ENCODE data around the gene FASTK.

FASTK gene

DNA sequence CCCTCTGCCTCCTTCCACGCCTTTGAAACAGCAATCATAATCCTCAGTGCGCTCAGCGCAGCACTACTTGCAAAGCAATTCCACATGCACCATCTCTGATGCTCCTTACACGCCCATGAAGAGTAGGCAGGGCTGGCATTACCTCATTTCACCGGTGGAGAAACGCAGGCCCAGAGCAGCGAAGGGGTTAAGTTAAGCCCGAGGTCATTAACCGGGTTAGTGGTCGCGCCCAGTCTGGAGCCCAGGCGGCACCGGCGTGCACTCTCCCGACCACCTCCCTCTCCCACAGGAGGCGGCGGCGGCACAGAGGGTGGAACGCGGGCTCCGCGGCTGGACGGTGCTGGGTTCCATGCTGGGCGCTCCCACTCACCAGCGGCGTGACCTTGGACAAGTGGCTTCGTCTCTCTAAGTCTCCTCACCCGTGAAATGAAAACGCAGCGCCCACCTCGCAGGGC lies 515 bp downstream of the FASTK start:
- no peak overlapping the region for H2BK5ac ChIP-seq (ENCODE audit: low read depth, low read length, poor library complexity, severe bottlenecking)
- H3K27me3 ChIP-seq (ENCODE audit: control insufficient read depth in 1 of 2, insufficient read depth in 1 of 2, low read length in 2 of 2), result no peaks in the 10 kb centered on the region
- peak overlapping the region; percentile 94 to 98 for H3K18ac ChIP-seq (ENCODE audit: low read depth in 1 of 2, low read length in 2 of 2)
- peak overlapping the region; percentile 46 for H3K27ac ChIP-seq (ENCODE audit: low read length, poor library complexity, severe bottlenecking)
- H4K91ac ChIP-seq (ENCODE audit: low read length), result peak overlapping the region; percentile 95
- peak overlapping the region; percentile 48 for H2AK5ac ChIP-seq (ENCODE audit: low read length, severe bottlenecking)
- H3K23ac ChIP-seq (ENCODE audit: low read length in 2 of 2), result peak overlapping the region in 1 of 2 experiments; percentile 91
- WGBS, result 0% methylated on average over 30 of the region's 31 CpGs
- H3K4me1 ChIP-seq (ENCODE audit: control insufficient read depth, insufficient read depth, low read depth, low read length), result peaks cover 49% of the 10 kb centered on the region
- H3K14ac ChIP-seq (ENCODE audit: low read length in 2 of 2), result peak overlapping the region in 1 of 2 experiments; percentile 85
- H3K9me3 ChIP-seq (ENCODE audit: control insufficient read depth, low read length), result no peaks in the 10 kb centered on the region
- H3K36me3 ChIP-seq (ENCODE audit: control insufficient read depth in 1 of 2, insufficient read depth in 2 of 2, low read depth in 1 of 2, low read length in 2 of 2), result peaks cover 36 to 56% of the 10 kb centered on the region in 2 experiments
- H2BK15ac ChIP-seq (ENCODE audit: low read depth, poor library complexity, severe bottlenecking), result peak overlapping the region; percentile 99
- peak overlapping the region; percentile 45 to 75 for H2BK12ac ChIP-seq (ENCODE audit: low read length in 2 of 2)
- DNase-seq, result peak; percentile 47
- peak overlapping the region; percentile 85 for H2BK120ac ChIP-seq (ENCODE audit: low read depth, low read length)
- H3K79me1 ChIP-seq (replicated peaks; ENCODE audit: low read length, poor library complexity, severe bottlenecking), result peaks cover 21% of the 10 kb centered on the region
- H3K4ac ChIP-seq (ENCODE audit: low read depth in 1 of 2, low read length in 2 of 2), result peak overlapping the region; percentile 80 to 89
- peak overlapping the region; percentile 85 to 96 for H3K4me3 ChIP-seq (ENCODE audit: insufficient read depth in 1 of 2, low read depth in 1 of 2, low read length in 2 of 2)
- H4K8ac ChIP-seq (ENCODE audit: low read length), result peak overlapping the region; percentile 96
- peak overlapping the region; percentile 75 for H3K4me2 ChIP-seq (ENCODE audit: low read length, poor library complexity, severe bottlenecking)
- H2AFZ ChIP-seq (ENCODE audit: low read depth, low read length), result peak overlapping the region; percentile 6
- H3K9ac ChIP-seq (ENCODE audit: low read length), result peak overlapping the region; percentile 94

DNA sequence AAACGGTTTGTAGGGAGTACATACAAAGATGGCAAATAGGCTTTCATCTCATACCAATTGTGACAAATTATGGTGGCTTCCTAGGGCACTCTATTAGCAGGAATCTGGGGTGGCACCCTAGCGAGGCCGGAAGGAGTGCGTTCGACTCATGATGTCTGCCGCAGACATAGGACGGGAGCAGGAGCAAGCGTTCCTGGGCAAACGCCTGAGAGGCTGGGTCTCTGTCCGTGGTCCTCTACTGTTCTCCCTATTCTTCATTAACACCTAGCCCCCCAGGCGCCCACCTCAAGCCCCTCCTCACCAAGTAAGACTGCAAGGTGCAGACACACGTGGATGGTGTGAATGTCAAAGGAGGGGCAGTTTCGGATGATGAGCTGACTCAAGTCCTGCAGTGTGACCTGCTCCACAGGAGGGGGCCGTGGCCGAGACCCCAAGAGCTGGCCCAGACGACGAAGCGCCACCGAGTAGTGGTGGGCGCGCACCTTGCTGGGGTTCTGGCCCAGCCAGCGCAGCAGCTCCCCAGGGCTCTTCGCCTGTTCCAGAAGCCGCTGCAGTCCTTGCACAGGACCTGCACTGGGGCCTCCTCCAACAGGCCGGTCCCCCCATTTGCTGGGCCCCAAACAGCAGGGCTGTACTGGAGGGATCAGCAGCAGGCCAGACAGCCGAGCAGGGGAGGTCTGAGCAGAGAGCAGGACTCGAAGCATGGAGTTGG lies 1.3 kb downstream of the FASTK start:
- peak overlapping the region in 1 of 2 experiments; percentile 80 for H3K4ac ChIP-seq (ENCODE audit: low read depth in 1 of 2, low read length in 2 of 2)
- no peaks in the 10 kb centered on the region for H3K9me3 ChIP-seq (ENCODE audit: control insufficient read depth, low read length)
- no peaks in the 10 kb centered on the region for H3K27me3 ChIP-seq (ENCODE audit: control insufficient read depth in 1 of 2, insufficient read depth in 1 of 2, low read length in 2 of 2)
- no peak for DNase-seq
- no peak overlapping the region for H2BK120ac ChIP-seq (ENCODE audit: low read depth, low read length)
- peak overlapping the region; percentile 75 for H3K4me2 ChIP-seq (ENCODE audit: low read length, poor library complexity, severe bottlenecking)
- H2BK12ac ChIP-seq (ENCODE audit: low read length in 2 of 2), result peak overlapping the region in 1 of 2 experiments; percentile 81
- H3K36me3 ChIP-seq (ENCODE audit: control insufficient read depth in 1 of 2, insufficient read depth in 2 of 2, low read depth in 1 of 2, low read length in 2 of 2), result peaks cover 43 to 63% of the 10 kb centered on the region in 2 experiments
- no peak overlapping the region for H4K8ac ChIP-seq (ENCODE audit: low read length)
- H2AK5ac ChIP-seq (ENCODE audit: low read length, severe bottlenecking), result no peak overlapping the region
- 91% methylated on average over 21 of the region's 27 CpGs for WGBS
- peak overlapping the region; percentile 44 for H4K91ac ChIP-seq (ENCODE audit: low read length)
- H3K27ac ChIP-seq (ENCODE audit: low read length, poor library complexity, severe bottlenecking), result no peak overlapping the region
- H3K79me1 ChIP-seq (replicated peaks; ENCODE audit: low read length, poor library complexity, severe bottlenecking), result peaks cover 27% of the 10 kb centered on the region
- H3K23ac ChIP-seq (ENCODE audit: low read length in 2 of 2), result no peak overlapping the region
- no peak overlapping the region for H2AFZ ChIP-seq (ENCODE audit: low read depth, low read length)
- peaks cover 49% of the 10 kb centered on the region for H3K4me1 ChIP-seq (ENCODE audit: control insufficient read depth, insufficient read depth, low read depth, low read length)
- H2BK5ac ChIP-seq (ENCODE audit: low read depth, low read length, poor library complexity, severe bottlenecking), result no peak overlapping the region
- no peak overlapping the region for H2BK15ac ChIP-seq (ENCODE audit: low read depth, poor library complexity, severe bottlenecking)
- peak overlapping the region in 1 of 2 experiments; percentile 80 for H3K14ac ChIP-seq (ENCODE audit: low read length in 2 of 2)
- H3K18ac ChIP-seq (ENCODE audit: low read depth in 1 of 2, low read length in 2 of 2), result peak overlapping the region in 1 of 2 experiments; percentile 46
- H3K9ac ChIP-seq (ENCODE audit: low read length), result peak overlapping the region; percentile 94
- H3K4me3 ChIP-seq (ENCODE audit: insufficient read depth in 1 of 2, low read depth in 1 of 2, low read length in 2 of 2), result peak overlapping the region; percentile 85 to 96

DNA sequence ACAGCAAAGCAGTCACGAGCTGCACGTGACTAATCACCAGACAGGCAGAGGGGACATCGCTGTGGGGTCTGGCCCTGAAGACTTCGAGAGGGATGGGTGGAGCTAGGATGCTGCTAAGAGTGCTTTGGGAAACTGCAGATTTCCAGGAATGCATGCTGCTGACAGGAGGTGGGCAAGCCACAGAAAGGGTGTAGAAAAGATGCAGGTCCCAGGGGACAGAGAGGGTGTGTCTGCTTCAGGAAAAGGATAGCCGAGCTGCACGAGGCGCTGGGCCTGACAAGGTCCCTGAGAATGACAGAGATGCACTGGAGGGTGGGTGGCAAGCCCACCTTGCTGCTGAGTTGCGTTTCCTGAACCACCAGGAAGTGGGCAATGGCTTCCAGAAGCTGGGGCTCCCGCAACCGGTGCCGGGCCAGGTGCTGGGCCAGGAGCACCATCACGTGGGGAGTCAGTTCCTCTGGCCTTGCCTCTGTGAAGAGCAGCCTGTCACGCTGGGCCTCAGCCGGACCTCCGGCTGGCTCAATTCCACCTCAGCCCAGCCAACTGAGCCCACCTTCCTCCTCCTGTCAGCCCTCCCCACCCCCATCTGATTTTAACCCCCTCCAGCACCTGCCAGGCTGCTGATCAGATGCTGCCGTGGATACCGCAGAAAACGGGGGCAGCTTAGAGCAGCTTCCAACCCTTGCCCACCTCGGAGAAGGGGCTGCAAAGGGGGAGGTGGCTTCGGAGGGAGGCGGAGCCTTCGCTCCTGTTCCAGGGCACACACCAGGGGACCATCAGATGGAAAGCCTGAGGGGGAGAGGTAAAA lies 2.2 kb downstream of the FASTK start:
- WGBS, result 47% methylated on average over 22 of the region's 22 CpGs

More for the DNA sequence above, 2.2 kb downstream of the FASTK start:
- H2BK12ac ChIP-seq (ENCODE audit: low read length in 2 of 2), result peak overlapping the region; percentile 18 to 88
- H3K9me3 ChIP-seq (ENCODE audit: control insufficient read depth, low read length), result no peaks in the 10 kb centered on the region
- no peak overlapping the region for H2AFZ ChIP-seq (ENCODE audit: low read depth, low read length)
- H4K91ac ChIP-seq (ENCODE audit: low read length), result peak overlapping the region; percentile 56
- H3K4me3 ChIP-seq (ENCODE audit: insufficient read depth in 1 of 2, low read depth in 1 of 2, low read length in 2 of 2), result peak overlapping the region in 1 of 2 experiments; percentile 27
- H3K36me3 ChIP-seq (ENCODE audit: control insufficient read depth in 1 of 2, insufficient read depth in 2 of 2, low read depth in 1 of 2, low read length in 2 of 2), result peaks cover 52 to 72% of the 10 kb centered on the region in 2 experiments
- H2AK5ac ChIP-seq (ENCODE audit: low read length, severe bottlenecking), result no peak overlapping the region
- H3K14ac ChIP-seq (ENCODE audit: low read length in 2 of 2), result peak overlapping the region in 1 of 2 experiments; percentile 58
- peak; percentile 89 for DNase-seq
- H4K8ac ChIP-seq (ENCODE audit: low read length), result peak overlapping the region; percentile 36
- H3K4me2 ChIP-seq (ENCODE audit: low read length, poor library complexity, severe bottlenecking), result no peak overlapping the region
- H3K4ac ChIP-seq (ENCODE audit: low read depth in 1 of 2, low read length in 2 of 2), result peak overlapping the region in 1 of 2 experiments; percentile 77
- H3K27ac ChIP-seq (ENCODE audit: low read length, poor library complexity, severe bottlenecking), result no peak overlapping the region
- no peak overlapping the region for H2BK15ac ChIP-seq (ENCODE audit: low read depth, poor library complexity, severe bottlenecking)
- peak overlapping the region; percentile 4 to 93 for H3K18ac ChIP-seq (ENCODE audit: low read depth in 1 of 2, low read length in 2 of 2)
- H2BK5ac ChIP-seq (ENCODE audit: low read depth, low read length, poor library complexity, severe bottlenecking), result no peak overlapping the region
- peaks cover 31% of the 10 kb centered on the region for H3K79me1 ChIP-seq (replicated peaks; ENCODE audit: low read length, poor library complexity, severe bottlenecking)
- no peak overlapping the region for H2BK120ac ChIP-seq (ENCODE audit: low read depth, low read length)
- H3K9ac ChIP-seq (ENCODE audit: low read length), result peak overlapping the region; percentile 94
- H3K27me3 ChIP-seq (ENCODE audit: control insufficient read depth in 1 of 2, insufficient read depth in 1 of 2, low read length in 2 of 2), result no peaks in the 10 kb centered on the region
- H3K4me1 ChIP-seq (ENCODE audit: control insufficient read depth, insufficient read depth, low read depth, low read length), result peaks cover 45% of the 10 kb centered on the region
- H3K23ac ChIP-seq (ENCODE audit: low read length in 2 of 2), result peak overlapping the region in 1 of 2 experiments; percentile 15
